HEK293 (cell line): ENCODE data around the gene CADPS2.

ENCODE experiments used
- CTCF ChIA-PET: fragments of 350-600 bp; formaldehyde crosslinking; extraction: SDS; loops from one replicate; lab custom pipeline; 2021; ENCODE audit warnings: antibody characterized with exemption; lab: Yijun Ruan, JAX
- POLR2A ChIA-PET: fragments of 300-600 bp; formaldehyde crosslinking; extraction: SDS; loops from one replicate; lab custom pipeline; 2020; ENCODE audit warnings: antibody characterized with exemption, inconsistent platforms; lab: Yijun Ruan, JAX
- H3K27ac ChIP-seq: fragments of 200-500 bp; sonication (Bioruptor generic); 2 replicates; pipeline ENCODE4 v1.5.1; 2014; ENCODE audit warnings: low read depth, low read length, control low read depth, inconsistent platforms; ENCODE audit errors: extremely low read depth
- H3K36me3 ChIP-seq, 2 experiments: fragments of 200-500 bp in 1 of 2; sonication (Bioruptor generic) in 1 of 2; 1 replicate in 1 of 2; 2 replicates in 1 of 2; pipeline ENCODE4 v1.5.1; 2014 to 2017; ENCODE audit warnings: inconsistent platforms in 2 of 2, low read length in 2 of 2; ENCODE audit not compliant: control insufficient read depth in 2 of 2, insufficient read depth in 1 of 2
- H3K4me1 ChIP-seq: fragments of 200-500 bp; sonication (Bioruptor generic); 2 replicates; pipeline ENCODE4 v1.5.1; 2014; ENCODE audit warnings: mild to moderate bottlenecking, low read length, inconsistent platforms; ENCODE audit not compliant: control insufficient read depth, insufficient read depth
- H3K4me3 ChIP-seq: 2 replicates; pipeline ENCODE4 v1.5.1; 2011; ENCODE audit warnings: low read depth, mild to moderate bottlenecking, control low read depth, low read length, moderate library complexity
- H3K9me3 ChIP-seq: fragments of 200-500 bp; sonication (Bioruptor generic); 2 replicates; pipeline ENCODE4 v1.5.1; 2014; ENCODE audit warnings: low read depth, low read length, inconsistent platforms; ENCODE audit not compliant: control insufficient read depth, insufficient read depth
- ATF2 ChIP-seq: fragments of 450-650 bp; formaldehyde crosslinking; IDR thresholded peaks from 2 replicates; pipeline ENCODE4 v1.5.1; 2016; ENCODE audit warnings: missing biosample characterization, missing genetic modification characterization, low read depth
- BCL11A ChIP-seq: fragments of 450-650 bp; formaldehyde crosslinking; IDR thresholded peaks from 2 replicates; pipeline ENCODE4 v1.5.1; 2016; ENCODE audit warnings: low read depth, missing biosample characterization, missing genetic modification characterization
- BCL11B ChIP-seq: fragments of 450-650 bp; formaldehyde crosslinking; IDR thresholded peaks from 2 replicates; pipeline ENCODE4 v1.5.1; 2016; ENCODE audit warnings: low read depth, missing biosample characterization, missing genetic modification characterization
- GLI2 ChIP-seq: fragments of 450-650 bp; formaldehyde crosslinking; IDR thresholded peaks from 2 replicates; pipeline ENCODE4; 2017; ENCODE audit warnings: missing biosample characterization, missing genetic modification characterization, low read depth, borderline replicate concordance
- HOXC10 ChIP-seq: sonication (generic); formaldehyde crosslinking; IDR thresholded peaks from 2 replicates; pipeline ENCODE4 v1.8.1; 2023; ENCODE audit warnings: mild to moderate bottlenecking, missing genetic modification reagents
- IKZF3 ChIP-seq: fragments of 450-650 bp; IDR thresholded peaks from 2 replicates; pipeline ENCODE4 v1.5.0; 2018; ENCODE audit warnings: missing biosample characterization, mild to moderate bottlenecking, missing genetic modification characterization, moderate library complexity
- PBX3 ChIP-seq: sonication (generic); formaldehyde crosslinking; IDR thresholded peaks from 2 replicates; pipeline ENCODE4 v1.8.1; 2022; ENCODE audit warnings: mild to moderate bottlenecking, moderate library complexity, missing genetic modification reagents
- PRDM1 ChIP-seq: fragments of 450-650 bp; formaldehyde crosslinking; IDR thresholded peaks from 2 replicates; pipeline ENCODE4; 2016; ENCODE audit warnings: missing biosample characterization, missing genetic modification characterization
- PRDM6 ChIP-seq: fragments of 450-650 bp; formaldehyde crosslinking; IDR thresholded peaks from 2 replicates; pipeline ENCODE4 v1.5.1; 2017; ENCODE audit warnings: missing biosample characterization, missing genetic modification characterization
- SP2 ChIP-seq: fragments of 450-650 bp; formaldehyde crosslinking; IDR thresholded peaks from 2 replicates; pipeline ENCODE4 v1.5.1; 2016; ENCODE audit warnings: missing biosample characterization, missing genetic modification characterization
- ZBTB7A ChIP-seq: fragments of 450-650 bp; formaldehyde crosslinking; IDR thresholded peaks from 2 replicates; pipeline ENCODE4 v1.5.1; 2016; ENCODE audit warnings: low read depth, missing biosample characterization, missing genetic modification characterization
- ZFP3 ChIP-seq: fragments of 450-650 bp; formaldehyde crosslinking; IDR thresholded peaks from 2 replicates; pipeline ENCODE4 v1.5.1; 2016; ENCODE audit warnings: low read depth, missing biosample characterization, missing genetic modification characterization
- ZFP37 ChIP-seq: fragments of 450-650 bp; formaldehyde crosslinking; IDR thresholded peaks from 2 replicates; pipeline ENCODE4 v1.5.1; 2016; ENCODE audit warnings: missing biosample characterization, missing genetic modification characterization
- ZNF223 ChIP-seq: fragments of 450-650 bp; formaldehyde crosslinking; IDR thresholded peaks from 2 replicates; pipeline ENCODE4 v1.5.1; 2016; ENCODE audit warnings: missing biosample characterization, missing genetic modification characterization
- ZNF362 ChIP-seq: fragments of 450-650 bp; formaldehyde crosslinking; IDR thresholded peaks from 2 replicates; pipeline ENCODE4 v1.5.1; 2016; ENCODE audit warnings: missing biosample characterization, missing genetic modification characterization
- ZNF394 ChIP-seq: fragments of 450-650 bp; formaldehyde crosslinking; IDR thresholded peaks from 2 replicates; pipeline ENCODE4 v1.5.1; 2016; ENCODE audit warnings: missing biosample characterization, missing genetic modification characterization, mild to moderate bottlenecking, moderate library complexity, borderline replicate concordance
- ZNF416 ChIP-seq: fragments of 450-650 bp; formaldehyde crosslinking; IDR thresholded peaks from 2 replicates; pipeline ENCODE4 v1.5.1; 2016; ENCODE audit warnings: missing biosample characterization, missing genetic modification characterization
- ZNF518A ChIP-seq: fragments of 450-650 bp; formaldehyde crosslinking; conservative IDR thresholded peaks from 2 replicates; pipeline ENCODE4 v1.5.1; 2016; ENCODE audit warnings: low read depth, missing biosample characterization, missing genetic modification characterization
- ZNF549 ChIP-seq: fragments of 450-650 bp; IDR thresholded peaks from 2 replicates; pipeline ENCODE4 v1.5.1; 2018; ENCODE audit warnings: missing biosample characterization, missing genetic modification characterization, mild to moderate bottlenecking, inconsistent platforms, moderate library complexity
- ZNF660 ChIP-seq: fragments of 450-650 bp; IDR thresholded peaks from 2 replicates; pipeline ENCODE4 v1.5.1; 2018; ENCODE audit warnings: missing biosample characterization, mild to moderate bottlenecking, missing genetic modification characterization
- ZNF677 ChIP-seq: fragments of 450-650 bp; IDR thresholded peaks from 2 replicates; pipeline ENCODE4 v1.5.0; 2018; ENCODE audit warnings: missing biosample characterization, mild to moderate bottlenecking, missing genetic modification characterization, moderate library complexity
- ZNF747 ChIP-seq: fragments of 450-650 bp; formaldehyde crosslinking; IDR thresholded peaks from 2 replicates; pipeline ENCODE4 v1.5.1; 2016; ENCODE audit warnings: missing biosample characterization, missing genetic modification characterization
- ZNF785 ChIP-seq: fragments of 450-650 bp; formaldehyde crosslinking; IDR thresholded peaks from 2 replicates; pipeline ENCODE4 v1.5.1; 2016; ENCODE audit warnings: missing biosample characterization, missing genetic modification characterization
- ZSCAN18 ChIP-seq: fragments of 450-650 bp; formaldehyde crosslinking; IDR thresholded peaks from 2 replicates; pipeline ENCODE4 v1.5.1; 2016; ENCODE audit warnings: missing biosample characterization, missing genetic modification characterization

CADPS2 gene

GRCh38 chr7:122515404-122515803 is 370.9 kb downstream of the CADPS2 start (continued):
- TF ChIP-seq ZNF518A (tag by site-specific recombination), result no peak
- TF ChIP-seq GLI2, result no peak

GRCh38 chr7:122511268-122511667 is 375.0 kb downstream of the CADPS2 start:
- no peak overlapping the region for H3K27ac ChIP-seq
- POLR2A ChIA-PET, result no interaction called here
- CTCF ChIA-PET, result no interaction called here

GRCh38 chr7:122507591-122507990 is 378.7 kb downstream of the CADPS2 start:
- POLR2A ChIA-PET, result no interaction called here
- H3K4me3 ChIP-seq, result no peak overlapping the region
- CTCF ChIA-PET, result no interaction called here
- H3K9me3 ChIP-seq, result no peaks in the 10 kb centered on the region
- no peaks in the 10 kb centered on the region for H3K4me1 ChIP-seq
- no peak overlapping the region for H3K27ac ChIP-seq
- no peaks in the 10 kb centered on the region for H3K36me3 ChIP-seq
- TF ChIP-seq HOXC10 (no peak), IKZF3 (no peak), PBX3 (CRISPR knock-in tag) (no peak), ZNF223 (no peak), ZNF362 (no peak), ZNF677 (no peak), ZNF416 (no peak), ZNF785 (tag by site-specific recombination) (no peak), ZFP3 (tag by site-specific recombination) (no peak), ZFP37 (tag by site-specific recombination) (no peak), ATF2 (tag by site-specific recombination) (no peak)

More at GRCh38 chr7:122511268-122511667, 375.0 kb downstream of the CADPS2 start:
- Histone ChIP-seq H3K9me3 (no peaks in the 10 kb centered on the region), H3K4me3 (no peak overlapping the region), H3K4me1 (no peaks in the 10 kb centered on the region), H3K36me3 (no peaks in the 10 kb centered on the region)
- no peak for TF ChIP-seq ZNF660 (tag by site-specific recombination)
- no peak for TF ChIP-seq ZBTB7A (tag by site-specific recombination)
- TF ChIP-seq BCL11B (tag by site-specific recombination), result no peak
- TF ChIP-seq ZNF785 (tag by site-specific recombination), result no peak
- no peak for TF ChIP-seq ZNF747
- TF ChIP-seq BCL11A (tag by site-specific recombination), result no peak
- no peak for TF ChIP-seq ZNF394 (tag by site-specific recombination)
- no peak for TF ChIP-seq PRDM1 (tag by site-specific recombination)
- no peak for TF ChIP-seq ZSCAN18 (tag by site-specific recombination)
- no peak for TF ChIP-seq PRDM6 (tag by site-specific recombination)
- TF ChIP-seq SP2, result no peak
- no peak for TF ChIP-seq ZNF549 (tag by site-specific recombination)
